GM12865 (cell line): ENCODE results near the gene ATF7IP.

Experiments used
- DNase-seq: peaks from one replicate; pipeline ENCODE4 v3.0.0; 2010; ENCODE audit warnings: low read depth
- H3K4me3 ChIP-seq: 2 replicates; pipeline ENCODE4 v1.5.1; 2011; ENCODE audit warnings: mild to moderate bottlenecking, low read depth, low read length, control low read depth
- CTCF ChIP-seq: IDR thresholded peaks from 2 replicates; pipeline ENCODE4 v1.5.1; 2011; ENCODE audit warnings: low read length, control low read depth, low read depth, inconsistent platforms; ENCODE audit not compliant: insufficient read depth; ENCODE audit errors: missing control alignments

The ATF7IP gene

DNA sequence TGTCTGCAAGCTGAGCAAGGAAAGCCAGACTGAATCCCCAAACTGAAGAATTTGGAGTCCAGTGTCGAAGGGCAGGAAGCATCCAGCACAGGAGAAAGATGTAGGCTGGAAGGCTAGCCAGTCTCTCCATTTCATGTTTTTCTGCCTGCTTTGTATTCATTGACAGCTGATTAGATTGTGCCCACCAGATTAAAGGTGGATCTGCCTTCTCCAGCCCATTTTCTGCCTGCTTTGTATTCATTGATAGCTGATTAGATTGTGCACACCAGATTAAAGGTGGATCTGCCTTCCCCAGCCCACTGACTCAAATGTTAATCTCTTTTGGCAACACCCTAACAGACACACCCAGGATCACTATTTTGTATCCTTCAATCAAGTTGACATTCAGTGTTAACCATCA, 116.9 kb downstream of the ATF7IP start:
- no peak for DNase-seq
- no peak overlapping the region for H3K4me3 ChIP-seq
- TF ChIP-seq CTCF = no peak

GRCh38 chr12:14482886-14483285, 117.4 kb downstream of the ATF7IP start:
- TF ChIP-seq CTCF = no peak
- no peak for DNase-seq
- H3K4me3 ChIP-seq = no peak overlapping the region

DNA sequence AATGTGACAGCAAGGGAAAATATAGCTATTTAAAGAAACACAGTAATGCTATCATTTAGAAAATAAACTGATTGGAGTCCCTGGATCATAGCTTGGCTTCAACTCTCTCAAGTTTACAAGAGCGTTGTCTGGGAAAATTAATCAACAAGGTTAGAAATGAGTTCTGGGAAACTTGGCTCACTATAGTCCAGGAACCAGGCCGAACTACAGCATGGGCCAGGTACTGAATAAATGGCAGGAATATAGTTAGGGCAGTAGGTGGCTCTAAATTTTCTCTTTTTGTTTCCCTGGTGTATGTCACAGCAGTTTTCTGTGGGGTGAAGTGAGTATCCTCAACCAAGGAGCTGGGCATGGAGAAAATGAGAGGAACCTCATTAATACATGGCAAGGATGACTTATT, 129.8 kb downstream of the ATF7IP start:
- TF ChIP-seq CTCF = no peak
- no peak overlapping the region for H3K4me3 ChIP-seq
- no peak for DNase-seq

GRCh38 chr12:14505626-14506596, 140.4 kb downstream of the ATF7IP start:
- DNase-seq = no peak
- no peak overlapping the region for H3K4me3 ChIP-seq
- TF ChIP-seq CTCF = no peak

DNA sequence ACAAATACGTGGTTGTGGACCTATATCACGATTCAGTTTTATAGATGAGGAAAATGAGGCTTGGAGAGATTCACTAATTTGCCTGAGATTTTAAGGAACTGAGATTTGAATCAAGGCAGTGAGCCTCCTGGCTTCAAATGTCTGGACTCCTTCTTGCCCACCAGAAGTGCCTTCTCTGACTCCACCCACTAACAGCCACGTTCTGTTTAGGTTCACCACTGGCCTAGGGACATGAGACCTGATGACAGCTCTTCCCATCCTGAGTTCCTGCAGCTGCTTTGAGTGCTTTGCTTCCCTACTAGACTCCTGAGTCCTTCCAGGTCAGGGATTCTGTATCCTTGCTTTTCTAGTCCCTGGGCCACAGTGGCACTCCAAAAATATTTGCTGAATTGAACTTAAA, 145.1 kb downstream of the ATF7IP start:
- DNase-seq = no peak
- no peak for TF ChIP-seq CTCF
- no peak overlapping the region for H3K4me3 ChIP-seq

DNA sequence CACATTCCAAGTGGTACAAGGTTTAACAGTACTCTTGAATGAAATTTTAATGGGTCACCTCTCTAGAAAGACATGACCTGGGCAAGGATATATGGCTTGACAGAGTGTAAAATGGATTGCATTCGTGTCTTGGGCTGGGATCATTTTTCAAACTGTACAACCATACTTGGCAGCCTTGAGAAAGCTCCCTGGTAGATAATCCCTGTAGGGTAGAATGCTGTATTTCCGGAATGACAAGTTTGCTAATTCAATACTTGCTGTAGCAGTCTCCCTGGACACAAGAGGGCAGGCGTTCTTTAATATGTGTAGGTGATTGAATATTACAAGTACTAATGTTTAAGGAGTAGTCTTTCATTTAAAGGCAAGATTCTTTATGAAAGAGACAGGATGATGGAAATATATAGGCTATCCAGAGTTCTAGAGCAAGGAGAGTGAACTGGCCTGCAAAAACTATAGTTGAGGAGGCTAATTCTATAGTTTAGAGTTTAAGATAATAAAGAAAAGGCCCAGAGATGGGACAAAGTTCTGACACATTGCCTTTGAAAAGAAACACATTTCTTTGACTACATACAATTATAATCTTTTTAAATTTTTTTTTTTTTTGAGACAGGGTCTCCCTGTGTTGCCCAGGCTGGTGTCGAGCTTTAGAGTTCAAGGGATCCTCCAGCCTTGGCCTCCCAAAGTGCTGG, 148.8 kb downstream of the ATF7IP start:
- DNase-seq = peak; percentile 53
- TF ChIP-seq CTCF = peak; percentile 44
- no peak overlapping the region for H3K4me3 ChIP-seq
